NCI-H146 treated with DMSO at 0.1 percent for 48 hours (cell line): ENCODE results near the gene BLOC1S1.
"Not testable (repeated sequence)": the region's sequence is repeated elsewhere in the genome, so short reads cannot be mapped to it uniquely, and the experiment has no call there.

ENCODE experiments used
- DNase-seq: peaks from one replicate; lab custom pipeline; 2025; ENCODE audit not compliant: unreplicated experiment; lab: John Stamatoyannopoulos, UW

The BLOC1S1 gene

GRCh38 chr12:55743406-55744339 is 27.8 kb downstream of the BLOC1S1 start:
- peak; percentile 16 for DNase-seq

GRCh38 chr12:55744340-55745030 is 28.6 kb downstream of the BLOC1S1 start:
- DNase-seq = no peak

- no peak for DNase-seq
Observed at GRCh38 chr12:55745361-55746173, 29.7 kb downstream of the BLOC1S1 start.

- no peak for DNase-seq
Observed at GRCh38 chr12:55746174-55746912, 30.5 kb downstream of the BLOC1S1 start.

DNA sequence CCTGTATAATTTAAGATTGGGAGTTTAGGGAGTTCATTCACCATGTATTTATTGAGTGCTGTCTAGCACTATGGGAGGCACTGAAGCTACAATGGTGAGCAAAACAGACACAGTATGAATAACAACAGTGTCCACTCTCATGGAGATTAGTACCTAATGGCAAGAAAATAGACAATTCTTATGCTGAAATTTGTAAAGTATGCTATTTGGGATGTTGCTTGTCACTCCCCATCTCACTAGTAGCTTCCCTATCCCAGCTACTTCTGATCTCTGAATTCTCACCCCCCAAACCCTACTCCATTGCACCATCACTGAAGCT is 31.0 kb downstream of the BLOC1S1 start:
- DNase-seq = no peak

DNA sequence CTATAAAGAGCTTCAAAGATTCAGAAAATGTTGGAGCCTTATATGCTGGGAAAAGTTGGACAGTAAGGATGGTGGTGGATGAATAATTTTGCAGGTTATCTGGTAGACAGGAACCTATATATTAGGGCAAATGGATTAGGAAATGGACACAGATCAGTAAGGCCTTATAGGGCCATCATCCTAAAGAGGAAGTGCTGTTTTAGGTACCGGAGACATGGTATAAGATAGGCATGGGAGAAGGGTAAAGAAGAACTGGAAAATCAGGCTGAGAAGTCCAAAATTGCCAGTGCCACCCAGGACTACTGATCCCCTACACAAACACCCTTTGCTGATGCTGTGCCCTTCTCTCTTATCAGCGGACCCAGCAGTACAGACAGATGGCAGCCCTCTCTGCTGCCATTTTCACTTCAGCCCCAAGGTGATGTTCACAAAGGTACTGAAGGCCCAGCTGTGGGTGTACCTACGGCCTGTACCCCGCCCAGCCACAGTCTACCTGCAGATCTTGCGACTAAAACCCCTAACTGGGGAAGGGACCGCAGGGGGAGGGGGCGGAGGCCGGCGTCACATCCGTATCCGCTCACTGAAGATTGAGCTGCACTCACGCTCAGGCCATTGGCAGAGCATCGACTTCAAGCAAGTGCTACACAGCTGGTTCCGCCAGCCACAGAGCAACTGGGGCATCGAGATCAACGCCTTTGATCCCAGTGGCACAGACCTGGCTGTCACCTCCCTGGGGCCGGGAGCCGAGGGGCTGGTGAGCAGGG is 32.6 kb downstream of the BLOC1S1 start:
- DNase-seq = no peak

DNA sequence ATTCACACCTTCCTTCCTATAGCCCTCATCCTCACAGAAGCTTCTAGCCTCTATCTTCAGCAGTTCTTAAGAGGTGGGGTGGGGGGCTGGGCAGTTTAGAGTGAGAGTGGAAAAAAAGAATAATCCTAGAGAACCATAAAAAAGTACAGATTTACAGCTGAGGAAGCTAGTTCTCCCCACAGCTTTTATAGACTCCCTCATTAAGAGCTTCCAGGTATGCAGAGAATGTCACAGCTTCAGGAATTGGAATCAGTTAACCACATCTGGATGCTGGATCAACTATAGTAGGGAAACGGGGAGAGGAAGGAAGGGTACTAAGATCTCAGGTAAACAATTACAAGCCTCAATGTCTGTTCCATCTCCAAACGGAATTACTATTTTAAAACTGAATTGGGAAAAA is 39.4 kb downstream of the BLOC1S1 start:
- DNase-seq = no peak

DNA sequence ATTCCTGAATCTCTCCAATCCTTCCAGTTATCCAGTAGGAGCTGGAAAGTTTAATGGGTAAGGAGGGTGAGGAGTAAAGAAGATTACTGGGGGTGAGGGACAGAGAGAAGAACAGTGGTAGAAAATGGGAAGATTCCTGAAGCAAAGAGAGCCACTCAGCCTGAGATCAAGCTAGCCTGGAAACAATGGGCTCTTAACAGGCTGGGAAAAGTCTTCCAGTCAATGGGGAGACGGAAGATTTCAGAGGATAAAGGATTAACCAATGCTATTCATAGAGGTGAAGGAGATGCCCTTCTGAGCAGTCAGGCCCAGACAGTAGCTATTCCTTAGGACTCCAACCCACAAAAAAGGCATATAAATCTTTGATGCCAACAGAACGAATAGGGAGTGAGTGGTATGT is 41.9 kb downstream of the BLOC1S1 start:
- DNase-seq = no peak

GRCh38 chr12:55758575-55758974 is 42.7 kb downstream of the BLOC1S1 start:
- DNase-seq = not testable (repeated sequence)

GRCh38 chr12:55760663-55761062 is 44.8 kb downstream of the BLOC1S1 start:
- DNase-seq = no peak

- peak; percentile 21 for DNase-seq
Observed at GRCh38 chr12:55762646-55763045, 46.8 kb downstream of the BLOC1S1 start.

DNA sequence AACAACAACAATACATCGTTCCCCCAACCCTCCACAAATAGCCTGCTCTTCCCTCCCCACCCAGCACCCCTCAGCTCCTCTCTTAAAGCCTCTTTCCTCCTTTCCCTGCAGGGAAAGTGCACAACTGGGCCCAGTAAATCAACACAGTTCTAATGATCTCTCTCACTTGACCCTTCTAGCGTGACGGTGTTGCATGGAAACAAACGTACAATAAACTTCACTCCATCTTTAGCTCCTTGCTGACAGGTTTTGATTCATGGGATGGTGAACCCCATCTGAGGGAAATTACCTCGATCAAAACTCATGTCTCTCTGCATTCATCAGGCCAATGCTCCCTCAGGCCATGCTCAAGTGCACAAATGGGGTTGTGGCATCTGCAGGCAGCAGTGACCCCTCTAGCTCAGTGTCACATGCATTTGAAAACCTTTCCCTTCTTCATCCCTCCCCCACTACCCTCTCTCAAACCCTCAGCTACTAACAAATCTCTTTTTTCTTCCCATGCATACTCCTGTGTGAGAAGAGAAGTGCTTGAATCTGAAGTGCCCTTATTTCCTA is 50.0 kb downstream of the BLOC1S1 start:
- no peak for DNase-seq

DNA sequence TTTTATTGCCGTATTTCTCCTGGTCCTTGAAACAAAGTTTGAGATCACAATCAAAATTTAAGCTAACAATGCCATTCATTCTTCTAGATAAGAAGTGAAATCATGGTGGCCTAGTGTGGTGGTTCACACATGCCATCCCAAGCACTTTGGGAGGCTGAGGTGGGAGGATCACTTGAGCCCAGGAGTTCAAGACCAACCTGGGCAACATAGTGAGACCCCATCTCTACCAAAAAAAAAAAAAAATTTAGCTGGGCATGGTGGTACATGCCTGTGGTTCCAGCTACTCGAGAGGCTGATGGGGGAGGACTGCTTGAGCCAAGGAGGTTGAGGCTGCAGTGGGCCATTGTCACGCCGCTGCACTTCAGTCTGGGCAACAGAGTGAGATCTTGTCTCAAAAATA is 51.3 kb downstream of the BLOC1S1 start:
- no peak for DNase-seq
